HG03442 (cell line): Measurements from ENCODE around the gene TAX1BP3.
"Not testable (repeated sequence)": the region's sequence is repeated elsewhere in the genome, so short reads cannot be mapped to it uniquely, and the experiment has no call there.

Source experiments
- ATAC-seq: cut with Tn5 transposase; IDR thresholded peaks from one replicate; pipeline ENCODE4 v1.9.1; 2021; ENCODE audit warnings: mild to moderate bottlenecking, moderate library complexity; ENCODE audit not compliant: unreplicated experiment

The TAX1BP3 gene

GRCh38 chr17:3668279-3669084 lies at the start of gene TAX1BP3, which contains the start of gene EMC6:
TAX1BP3 (minus strand) TSS chr17:3668578; CDS start chr17:3668526, 52 bp downstream.
EMC6 (plus strand) TSS chr17:3668812; CDS start chr17:3669147, 335 bp downstream.
- peak; percentile 80 for ATAC-seq

- no peak for ATAC-seq
Observed at GRCh38 chr17:3715296-3715695, 46.9 kb upstream of the TAX1BP3 start.

- no peak for ATAC-seq
Observed at GRCh38 chr17:3712811-3713463, 44.6 kb upstream of the TAX1BP3 start.

GRCh38 chr17:3710951-3711383 lies 42.6 kb upstream of the TAX1BP3 start:
- ATAC-seq = peak; percentile 92

- ATAC-seq = no peak
Observed at GRCh38 chr17:3708366-3708765, 40.0 kb upstream of the TAX1BP3 start.

GRCh38 chr17:3705718-3705984 lies 37.3 kb upstream of the TAX1BP3 start:
- ATAC-seq = not testable (repeated sequence)

- no peak for ATAC-seq
Observed at GRCh38 chr17:3704931-3705717, 36.7 kb upstream of the TAX1BP3 start.

GRCh38 chr17:3702041-3702539 lies 33.7 kb upstream of the TAX1BP3 start:
- not testable (repeated sequence) for ATAC-seq

GRCh38 chr17:3699951-3700350 lies 31.6 kb upstream of the TAX1BP3 start:
- no peak for ATAC-seq

- ATAC-seq = no peak
Observed at GRCh38 chr17:3698139-3698538, 29.8 kb upstream of the TAX1BP3 start.

- ATAC-seq = no peak
Observed at GRCh38 chr17:3697103-3697476, 28.7 kb upstream of the TAX1BP3 start.

- no peak for ATAC-seq
Observed at GRCh38 chr17:3695723-3696411, 27.5 kb upstream of the TAX1BP3 start, which contains the start of gene P2RX5. P2RX5 (minus strand) TSS chr17:3696155; CDS start chr17:3696005, 150 bp downstream.

GRCh38 chr17:3695129-3695722 lies 26.8 kb upstream of the TAX1BP3 start:
- no peak for ATAC-seq

GRCh38 chr17:3693829-3694231 lies 25.5 kb upstream of the TAX1BP3 start:
- ATAC-seq = peak; percentile 50

- ATAC-seq = no peak
Observed at GRCh38 chr17:3693141-3693540, 24.8 kb upstream of the TAX1BP3 start.

- no peak for ATAC-seq
Observed at GRCh38 chr17:3692346-3692745, 24.0 kb upstream of the TAX1BP3 start.

GRCh38 chr17:3691617-3692067 lies 23.3 kb upstream of the TAX1BP3 start:
- no peak for ATAC-seq

- ATAC-seq = no peak
Observed at GRCh38 chr17:3690094-3690715, 21.8 kb upstream of the TAX1BP3 start.

- no peak for ATAC-seq
Observed at GRCh38 chr17:3689262-3690093, 21.1 kb upstream of the TAX1BP3 start.
